ENCODE data around the gene DHX34.
A peak's percentile ranks its signal among the peaks of the same experiment; 100 is the strongest.
"Not testable (repeated sequence)": the region's sequence is repeated elsewhere in the genome, so short reads cannot be mapped to it uniquely, and the experiment has no call there.

The DHX34 gene

DNA sequence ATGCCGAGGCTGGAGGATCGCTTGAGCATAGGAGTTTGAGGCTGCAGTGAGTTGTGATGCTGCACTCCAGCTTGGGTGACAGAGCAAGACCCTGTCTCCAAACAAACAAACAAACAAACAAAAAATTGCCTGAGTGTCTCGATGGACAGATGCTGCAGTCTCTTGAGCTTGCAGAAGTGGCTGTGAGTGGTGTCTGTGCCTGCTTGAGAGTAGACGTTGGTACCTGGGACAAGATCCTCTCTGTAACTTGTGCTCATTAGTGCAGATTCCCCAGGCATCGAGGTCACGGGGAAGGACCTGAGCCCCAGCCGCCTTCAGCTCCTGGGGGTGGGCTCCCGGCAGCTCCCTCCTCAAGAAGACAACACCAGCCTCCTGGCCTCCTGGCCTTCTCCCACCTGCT lies 25.7 kb upstream of the DHX34 start:
- in situ Hi-C loops (cut with HindIII; ENCODE audit: low pct_ligation_motif_present, low pct_unique_long_range_greater_than_20kb, low sequenced_read_pairs) = no loop called here
- DNase-seq = no peak

DNA sequence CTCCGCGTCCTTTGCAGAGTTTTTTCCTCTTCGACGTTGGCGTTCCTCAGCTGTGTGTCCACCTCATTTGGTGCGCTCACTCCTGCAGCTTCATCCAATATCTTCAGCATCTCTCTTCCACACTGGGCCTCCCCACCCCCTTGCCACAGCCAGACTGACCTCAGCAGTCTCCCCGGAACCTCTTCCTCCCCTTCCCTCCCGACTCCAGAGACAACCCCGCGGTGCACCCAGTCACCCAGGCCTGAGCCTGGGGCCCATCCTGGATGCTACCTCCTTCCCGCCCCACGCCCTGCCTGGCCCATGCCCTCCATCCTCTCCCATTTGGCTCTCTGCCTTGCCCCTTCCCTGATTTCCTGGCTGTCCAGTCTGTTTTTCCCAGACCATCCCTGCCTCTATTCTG lies 25.2 kb upstream of the DHX34 start:
- in situ Hi-C loops (cut with HindIII; ENCODE audit: low pct_ligation_motif_present, low pct_unique_long_range_greater_than_20kb, low sequenced_read_pairs) = no loop called here
- no peak for DNase-seq

DNA sequence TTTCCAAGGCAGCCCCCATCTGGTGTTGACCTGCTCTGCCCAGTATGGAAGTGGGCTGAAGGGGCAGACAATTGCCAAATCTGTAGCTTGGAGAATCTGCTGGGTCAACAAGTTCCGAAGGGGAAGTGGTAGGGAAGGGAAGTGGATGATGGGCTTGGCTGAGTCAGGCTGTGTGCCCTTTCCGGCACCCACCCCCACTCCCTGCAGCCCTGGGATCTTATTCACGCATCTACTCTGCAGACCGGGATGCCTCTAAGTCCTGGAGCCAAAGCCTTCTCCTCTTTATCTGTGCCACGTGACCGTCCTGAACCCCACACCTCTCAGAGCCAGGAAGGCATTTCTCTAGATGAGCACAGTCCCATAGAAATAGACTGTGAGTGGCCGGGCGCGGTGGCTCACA lies 24.6 kb upstream of the DHX34 start:
- DNase-seq = no peak
- in situ Hi-C loops (cut with HindIII; ENCODE audit: low pct_ligation_motif_present, low pct_unique_long_range_greater_than_20kb, low sequenced_read_pairs) = no loop called here

DNA sequence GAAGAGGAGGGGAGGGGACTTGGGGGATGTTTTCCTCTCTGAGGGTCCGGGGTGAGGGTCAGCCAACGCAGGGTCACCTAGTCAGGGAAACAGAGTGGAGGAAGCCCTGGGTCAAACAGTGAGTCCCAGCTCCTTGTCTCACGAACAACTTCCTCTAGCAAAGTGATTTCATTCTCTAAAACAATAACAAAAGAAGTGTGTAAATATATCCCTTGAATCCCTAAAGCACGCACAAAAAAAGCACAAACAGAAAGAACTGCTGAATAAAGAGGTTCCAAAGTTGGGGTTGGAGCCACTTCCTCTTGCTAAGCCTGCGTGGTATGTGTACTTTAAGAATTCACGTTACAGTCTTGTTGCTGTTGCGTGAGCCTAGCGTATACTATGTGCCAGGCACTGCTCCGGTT lies 18.6 kb upstream of the DHX34 start:
- no peak for DNase-seq
- in situ Hi-C loops (cut with HindIII; ENCODE audit: low pct_ligation_motif_present, low pct_unique_long_range_greater_than_20kb, low sequenced_read_pairs) = no loop called here

DNA sequence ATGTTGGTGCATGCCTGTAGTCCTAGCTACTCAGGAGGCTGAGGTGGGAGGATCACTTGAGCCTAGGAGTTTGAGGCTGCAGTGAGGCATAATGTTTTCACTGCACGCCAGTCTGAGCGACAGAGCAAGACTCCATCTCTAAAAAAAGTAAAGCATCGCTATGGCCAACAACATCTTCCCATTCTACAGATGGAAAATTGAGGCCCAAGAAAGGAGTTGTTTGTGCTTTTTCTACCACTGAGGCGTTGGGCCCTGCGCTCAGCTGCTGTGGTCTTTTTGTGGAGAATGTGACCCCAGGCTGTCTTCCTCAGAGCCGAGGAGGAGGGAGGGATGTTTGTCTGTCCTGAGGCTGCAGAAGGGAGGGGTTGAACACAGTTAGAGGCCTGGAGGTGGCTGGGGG lies 17.6 kb upstream of the DHX34 start:
- in situ Hi-C loops (cut with HindIII; ENCODE audit: low pct_ligation_motif_present, low pct_unique_long_range_greater_than_20kb, low sequenced_read_pairs) = no loop called here
- no peak for DNase-seq

DNA sequence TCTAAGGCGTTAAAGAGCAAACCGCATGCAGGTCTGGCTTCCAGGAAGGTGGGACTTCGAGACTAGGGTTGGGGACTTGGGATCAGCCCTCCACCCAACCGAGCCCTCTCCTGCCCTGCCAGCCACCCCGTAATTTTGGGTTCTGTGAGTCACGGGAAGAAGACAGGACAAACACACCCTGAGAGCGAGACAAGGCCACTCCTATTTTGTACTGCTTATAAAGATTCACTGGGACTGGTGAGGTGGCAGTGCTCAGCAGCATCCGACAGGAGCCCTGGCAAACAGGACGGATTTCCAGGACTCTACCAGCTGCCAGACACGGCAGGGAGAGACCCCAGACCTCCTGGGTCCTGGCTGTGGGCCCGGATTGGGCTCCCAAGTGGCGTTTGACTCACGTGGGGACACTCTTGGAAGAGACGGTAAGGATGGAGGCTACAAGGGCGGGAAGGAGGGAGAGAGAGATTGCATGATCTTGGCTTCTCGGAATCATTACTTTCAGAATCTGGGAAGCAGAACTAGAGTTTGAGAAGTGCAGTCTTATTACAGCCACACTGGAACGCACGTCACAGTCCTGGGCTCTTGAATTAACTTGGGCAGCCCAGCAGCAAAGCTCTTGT lies 17.1 kb upstream of the DHX34 start, which contains the start of gene C5AR2:
C5AR2 (plus strand) TSS at position 245 of the 617 bp plus-strand sequence. CDS start 8,625 bp downstream, outside the sequence.
- no peak for DNase-seq
- in situ Hi-C loops (cut with HindIII; ENCODE audit: low pct_ligation_motif_present, low pct_unique_long_range_greater_than_20kb, low sequenced_read_pairs) = no loop called here

DNA sequence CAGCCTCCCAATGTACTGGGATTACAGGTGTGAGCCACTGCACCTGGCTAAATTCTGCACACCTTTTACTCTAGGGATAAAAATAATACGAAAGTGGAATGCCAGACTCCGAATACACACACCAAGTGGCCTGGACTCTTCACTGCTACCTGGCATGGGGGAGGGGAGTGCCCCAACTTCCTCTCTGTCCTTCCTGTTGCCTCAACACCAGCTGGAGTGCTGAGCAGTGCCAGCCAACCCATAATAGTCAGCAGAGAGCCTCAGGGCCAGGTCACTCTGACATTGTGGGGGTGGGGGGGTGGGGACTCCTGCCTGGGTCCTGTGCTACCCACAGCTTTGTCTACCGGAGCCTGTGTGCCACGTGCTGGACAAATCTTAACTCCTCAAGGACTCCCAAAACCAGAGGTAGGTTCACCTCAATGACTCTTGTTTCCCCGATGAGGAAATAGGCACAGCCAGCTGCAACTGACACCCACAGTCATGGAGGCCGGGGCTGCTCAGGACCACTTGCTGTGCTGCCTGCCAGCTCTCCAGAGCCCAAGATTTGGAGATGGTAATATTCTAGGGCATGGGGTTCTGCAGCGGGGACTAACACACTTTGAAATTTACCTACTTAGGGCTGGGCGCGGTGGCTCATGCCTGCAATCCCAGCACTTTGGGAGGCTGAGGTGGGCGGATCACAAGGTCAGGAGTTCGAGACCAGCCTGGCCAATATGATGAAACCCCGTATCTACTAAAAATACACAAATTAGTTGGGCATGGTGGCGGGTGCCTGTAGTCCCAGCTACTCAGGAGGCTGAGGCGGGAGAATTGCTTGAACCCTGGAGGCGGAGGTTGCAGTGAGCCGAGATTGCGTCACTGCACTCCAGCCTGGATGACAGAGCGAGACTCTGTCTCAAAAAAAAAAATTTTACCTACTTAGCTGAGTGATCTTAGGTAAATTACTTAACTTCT lies 12.1 kb upstream of the DHX34 start:
- DNase-seq; in situ Hi-C loops (cut with HindIII; ENCODE audit: low pct_ligation_motif_present, low pct_unique_long_range_greater_than_20kb, low sequenced_read_pairs): not testable (repeated sequence)

DNA sequence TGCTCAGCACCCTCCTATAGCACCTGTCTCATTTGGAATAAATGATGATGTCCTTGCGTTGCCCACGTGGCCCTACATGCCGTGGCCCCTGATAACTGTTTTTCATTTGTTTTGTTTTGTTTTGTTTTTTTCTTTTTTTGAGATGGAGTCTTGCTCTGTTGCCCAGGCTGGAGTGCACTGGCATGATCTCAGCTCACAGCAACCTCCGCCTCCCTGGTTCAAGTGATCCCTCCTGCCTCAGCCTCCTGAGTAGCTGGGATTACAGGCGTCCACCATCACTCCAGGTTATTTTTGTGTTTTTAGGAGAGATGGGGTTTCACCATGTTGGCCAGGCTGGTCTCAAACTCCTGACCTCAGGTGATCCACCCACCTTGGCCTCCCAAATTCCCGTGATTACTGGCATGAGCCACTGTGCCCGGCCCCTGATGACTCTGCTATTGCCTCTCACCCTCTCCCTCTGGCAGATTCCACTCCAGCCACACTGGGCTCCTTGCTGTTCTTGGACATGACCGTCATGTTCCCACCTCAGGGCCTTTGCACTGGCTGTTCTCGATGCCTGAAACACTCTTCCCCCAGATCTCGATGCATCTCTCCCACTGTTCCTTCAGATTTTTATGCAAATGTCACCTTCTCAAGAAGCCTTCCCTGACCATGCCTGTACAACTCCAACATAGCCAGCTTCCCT lies 9.8 kb upstream of the DHX34 start:
- in situ Hi-C loops (cut with HindIII; ENCODE audit: low pct_ligation_motif_present, low pct_unique_long_range_greater_than_20kb, low sequenced_read_pairs) = no loop called here
- no peak for DNase-seq

DNA sequence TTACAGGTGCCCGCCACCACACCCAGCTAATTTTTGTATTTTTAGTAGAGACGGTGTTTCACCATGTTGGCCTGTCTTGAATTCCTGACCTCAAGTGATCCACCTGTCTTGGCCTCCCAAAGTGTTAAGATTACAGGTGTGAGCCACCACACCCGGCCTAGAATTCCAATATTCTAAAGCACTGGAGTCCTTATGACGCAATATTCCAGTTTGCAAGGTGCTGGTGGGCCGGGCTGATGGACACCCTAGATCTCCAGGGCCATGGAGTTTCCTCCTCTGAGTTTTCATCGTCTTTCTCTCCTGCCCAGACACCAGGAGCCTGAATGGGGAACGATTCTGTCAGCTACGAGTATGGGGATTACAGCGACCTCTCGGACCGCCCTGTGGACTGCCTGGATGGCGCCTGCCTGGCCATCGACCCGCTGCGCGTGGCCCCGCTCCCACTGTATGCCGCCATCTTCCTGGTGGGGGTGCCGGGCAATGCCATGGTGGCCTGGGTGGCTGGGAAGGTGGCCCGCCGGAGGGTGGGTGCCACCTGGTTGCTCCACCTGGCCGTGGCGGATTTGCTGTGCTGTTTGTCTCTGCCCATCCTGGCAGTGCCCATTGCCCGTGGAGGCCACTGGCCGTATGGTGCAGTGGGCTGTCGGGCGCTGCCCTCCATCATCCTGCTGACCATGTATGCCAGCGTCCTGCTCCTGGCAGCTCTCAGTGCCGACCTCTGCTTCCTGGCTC lies 8.5 kb upstream of the DHX34 start:
- DNase-seq = no peak
- in situ Hi-C loops (cut with HindIII; ENCODE audit: low pct_ligation_motif_present, low pct_unique_long_range_greater_than_20kb, low sequenced_read_pairs) = no loop called here

DNA sequence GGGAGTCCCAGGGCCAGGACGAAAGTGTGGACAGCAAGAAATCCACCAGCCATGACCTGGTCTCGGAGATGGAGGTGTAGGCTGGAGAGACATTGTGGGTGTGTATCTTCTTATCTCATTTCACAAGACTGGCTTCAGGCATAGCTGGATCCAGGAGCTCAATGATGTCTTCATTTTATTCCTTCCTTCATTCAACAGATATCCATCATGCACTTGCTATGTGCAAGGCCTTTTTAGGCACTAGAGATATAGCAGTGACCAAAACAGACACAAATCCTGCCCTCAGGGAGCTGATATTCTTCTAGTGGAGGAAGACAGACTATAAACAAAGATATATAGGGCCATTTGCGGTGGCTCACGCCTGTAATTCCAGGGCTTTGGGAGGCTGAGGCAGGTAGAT lies 7.4 kb upstream of the DHX34 start:
- in situ Hi-C loops (cut with HindIII; ENCODE audit: low pct_ligation_motif_present, low pct_unique_long_range_greater_than_20kb, low sequenced_read_pairs) = no loop called here
- no peak for DNase-seq

DNA sequence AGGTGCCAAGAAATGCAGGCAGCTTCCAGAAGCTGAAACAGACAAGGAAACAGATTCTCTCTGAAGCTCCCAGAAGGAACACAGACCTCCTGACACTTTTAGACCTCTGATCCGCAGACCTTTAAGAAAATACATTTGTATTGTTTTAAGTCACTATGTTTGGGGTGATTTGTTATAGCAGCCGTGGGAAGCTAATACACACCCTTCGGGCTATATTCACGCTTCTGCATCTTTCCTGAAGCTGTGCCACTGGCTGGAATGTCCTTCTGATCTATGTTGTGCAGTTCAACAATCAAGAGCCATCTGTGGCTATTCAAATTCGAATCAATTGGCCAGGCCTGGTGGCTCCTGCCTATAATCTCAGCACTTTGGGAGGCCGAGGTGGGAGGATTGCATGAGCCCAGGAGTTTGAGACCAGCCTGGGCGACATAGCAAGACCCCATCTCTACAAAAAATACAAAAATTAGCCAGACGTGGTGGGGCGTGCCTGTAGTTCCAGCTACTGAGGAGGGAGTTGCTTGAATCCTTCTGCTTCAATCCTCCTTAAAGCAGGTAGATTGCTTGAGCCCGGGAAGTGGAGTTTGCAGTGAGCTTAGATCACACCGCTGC lies 5.8 kb upstream of the DHX34 start:
- DNase-seq = no peak
- in situ Hi-C loops (cut with HindIII; ENCODE audit: low pct_ligation_motif_present, low pct_unique_long_range_greater_than_20kb, low sequenced_read_pairs) = no loop called here

DNA sequence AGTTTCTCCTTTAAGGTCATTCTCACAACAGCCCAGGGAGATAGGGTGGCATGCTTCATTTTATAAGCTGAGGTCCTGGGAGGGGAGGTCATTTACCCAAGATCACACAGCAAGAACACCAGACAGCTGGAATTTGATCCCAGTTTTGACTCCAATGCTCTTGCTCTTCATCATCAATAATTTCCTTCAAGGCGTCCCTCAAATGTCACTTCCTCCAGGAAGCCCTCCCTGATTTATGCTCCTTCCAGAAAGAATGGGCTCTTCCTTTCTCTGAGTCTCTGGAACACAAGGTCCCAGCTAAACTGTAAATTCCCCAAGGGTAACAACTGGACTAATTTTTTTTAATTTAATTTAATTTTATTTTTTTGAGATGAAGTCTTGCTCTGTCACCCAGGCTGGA lies 4.7 kb upstream of the DHX34 start:
- DNase-seq = no peak
- in situ Hi-C loops (cut with HindIII; ENCODE audit: low pct_ligation_motif_present, low pct_unique_long_range_greater_than_20kb, low sequenced_read_pairs) = no loop called here

DNA sequence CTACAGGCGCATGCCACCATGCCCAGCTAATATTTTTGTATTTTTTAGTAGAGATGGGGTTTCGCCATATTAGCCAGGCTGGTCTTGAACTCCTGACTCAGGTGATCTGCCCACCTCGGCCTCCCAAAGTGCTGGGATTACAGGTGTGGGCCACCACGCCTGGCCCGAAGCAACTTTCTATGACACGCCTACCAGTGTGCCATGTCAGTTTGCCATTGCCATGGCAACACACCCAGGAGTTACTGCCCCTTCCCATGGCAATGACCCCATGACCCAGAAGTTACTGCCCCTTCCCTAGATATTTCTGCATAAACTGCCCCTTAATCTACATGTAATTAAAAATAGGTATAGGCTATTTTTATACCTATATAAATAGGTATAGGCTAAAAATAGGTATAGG lies 3.1 kb upstream of the DHX34 start:
- DNase-seq; in situ Hi-C loops (cut with HindIII; ENCODE audit: low pct_ligation_motif_present, low pct_unique_long_range_greater_than_20kb, low sequenced_read_pairs): not testable (repeated sequence)

DNA sequence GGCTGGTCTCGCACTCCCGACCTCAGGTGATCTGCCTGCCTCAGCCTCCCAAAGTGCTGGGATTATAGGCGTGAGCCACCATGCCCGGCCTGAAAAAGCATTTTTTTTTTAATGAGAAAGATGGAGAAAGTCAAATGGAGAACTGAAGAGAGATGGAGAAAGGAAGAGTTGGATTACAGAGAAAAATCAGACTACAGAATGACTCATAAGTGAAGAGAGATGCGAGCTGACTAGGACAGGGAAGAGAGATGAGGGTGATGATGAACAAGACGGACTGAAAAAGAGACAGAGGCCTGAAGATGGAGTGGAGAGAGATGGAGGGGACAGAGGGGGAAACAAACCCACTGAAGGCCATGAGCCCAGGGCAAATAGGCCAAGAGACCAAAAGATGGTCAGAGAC lies 1.5 kb downstream of the DHX34 start:
- DNase-seq = no peak
- in situ Hi-C loops (cut with HindIII; ENCODE audit: low pct_ligation_motif_present, low pct_unique_long_range_greater_than_20kb, low sequenced_read_pairs) = no loop called here

DNA sequence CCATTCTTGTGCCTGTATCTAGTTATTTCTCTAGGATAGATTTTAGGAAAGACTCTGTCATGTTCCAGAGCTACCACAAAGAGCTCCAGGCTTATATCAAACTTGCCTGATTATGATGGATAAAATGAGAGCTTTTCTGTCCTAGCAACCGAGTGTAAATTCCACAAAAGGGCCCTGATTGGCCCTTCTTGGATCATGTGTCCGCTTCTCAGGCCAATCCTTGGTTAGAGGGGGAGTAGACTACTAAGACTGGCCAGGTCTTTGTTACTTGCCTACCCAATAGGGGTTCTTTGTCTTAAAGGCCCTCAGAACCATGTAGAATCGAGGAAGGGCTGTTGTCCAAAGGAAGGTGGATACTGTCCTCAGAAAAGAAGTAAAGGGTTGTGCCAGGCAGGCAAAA lies 2.4 kb downstream of the DHX34 start:
- in situ Hi-C loops (cut with HindIII; ENCODE audit: low pct_ligation_motif_present, low pct_unique_long_range_greater_than_20kb, low sequenced_read_pairs) = no loop called here
- DNase-seq = peak; percentile 11

DNA sequence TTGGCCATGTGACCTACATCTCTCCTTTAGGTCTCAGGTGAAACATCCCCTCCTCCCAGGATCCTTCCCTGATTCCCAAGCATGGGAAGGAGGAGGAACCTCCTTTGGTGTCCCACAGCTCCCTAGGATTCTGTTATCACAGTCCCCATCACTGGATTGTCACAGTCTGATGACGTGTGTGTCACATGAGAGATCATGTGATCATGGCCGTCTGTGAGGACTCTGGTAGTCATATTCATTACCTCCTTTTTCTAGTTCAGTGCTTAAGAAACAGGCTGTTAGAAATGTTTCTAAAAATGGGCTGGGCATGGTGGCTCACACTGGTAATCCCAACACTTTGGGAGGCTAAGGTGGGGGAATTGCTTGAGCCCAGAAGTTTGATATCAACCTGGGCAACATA lies 3.0 kb downstream of the DHX34 start:
- in situ Hi-C loops (cut with HindIII; ENCODE audit: low pct_ligation_motif_present, low pct_unique_long_range_greater_than_20kb, low sequenced_read_pairs) = no loop called here

DNA sequence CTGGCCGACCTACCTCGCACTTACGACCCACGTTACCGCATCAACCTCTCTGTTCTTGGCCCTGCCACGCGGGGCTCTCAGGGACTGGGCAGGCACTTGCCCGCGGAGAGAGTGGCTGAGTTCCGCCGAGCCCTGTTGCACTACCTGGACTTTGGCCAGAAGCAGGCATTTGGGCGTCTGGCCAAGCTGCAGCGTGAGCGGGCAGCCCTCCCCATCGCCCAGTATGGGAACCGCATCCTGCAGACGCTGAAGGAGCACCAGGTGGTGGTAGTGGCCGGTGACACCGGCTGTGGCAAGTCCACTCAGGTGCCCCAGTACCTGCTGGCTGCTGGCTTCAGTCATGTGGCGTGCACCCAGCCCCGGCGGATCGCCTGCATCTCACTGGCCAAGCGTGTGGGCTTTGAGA lies 4.2 kb downstream of the DHX34 start:
- in situ Hi-C loops (cut with HindIII; ENCODE audit: low pct_ligation_motif_present, low pct_unique_long_range_greater_than_20kb, low sequenced_read_pairs) = no loop called here
- DNase-seq = no peak

More for the DNA sequence above, 3.0 kb downstream of the DHX34 start:
- no peak for DNase-seq

DNA sequence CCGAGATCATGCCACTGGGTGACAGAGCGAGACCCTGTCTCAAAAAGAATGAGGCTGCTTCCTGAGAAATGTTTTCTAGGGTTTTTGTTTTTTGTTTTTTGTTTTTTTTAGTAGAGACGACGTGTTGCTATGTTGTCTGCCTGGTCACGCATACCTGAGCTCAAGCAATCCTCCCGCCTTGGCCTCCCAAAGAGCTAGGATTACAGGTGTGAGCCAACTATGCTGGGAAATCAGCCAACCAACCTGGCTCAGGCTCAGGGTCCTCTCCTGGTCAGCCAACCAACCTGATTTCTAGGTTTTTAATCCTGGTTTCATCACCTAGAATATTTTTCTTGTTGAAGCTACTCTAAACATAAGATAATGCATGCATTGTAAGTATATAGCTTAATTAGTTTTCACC lies 7.8 kb downstream of the DHX34 start:
- in situ Hi-C loops (cut with HindIII; ENCODE audit: low pct_ligation_motif_present, low pct_unique_long_range_greater_than_20kb, low sequenced_read_pairs) = no loop called here
- no peak for DNase-seq

Data from ACHN (cell line).